Muscle layer of colon (tissue), 2 donors: Measurements from ENCODE around the gene QDPR.

Experiments used
- H3K27ac ChIP-seq: one replicate; pipeline ENCODE4 v1.7.0; 2013; ENCODE audit warnings: low read depth, mild to moderate bottlenecking, low read length, moderate library complexity
- H3K27me3 ChIP-seq, 2 donors: one replicate each; pipeline ENCODE4 v1.7.0; 2013; ENCODE audit warnings: low read length in 2 of 2, mild to moderate bottlenecking in 2 of 2; ENCODE audit not compliant: insufficient read depth in 2 of 2, control insufficient read depth in 1 of 2
- H3K36me3 ChIP-seq: one replicate; pipeline ENCODE4 v1.7.0; 2013; ENCODE audit warnings: mild to moderate bottlenecking, low read length; ENCODE audit not compliant: insufficient read depth
- H3K4me1 ChIP-seq: one replicate; pipeline ENCODE4 v1.7.0; 2013; ENCODE audit warnings: mild to moderate bottlenecking, low read length; ENCODE audit not compliant: insufficient read depth
- H3K4me3 ChIP-seq, 2 donors: one replicate each; pipeline ENCODE4 v1.7.0; 2013; ENCODE audit warnings: low read length in 2 of 2, low read depth in 1 of 2, mild to moderate bottlenecking in 1 of 2, moderate library complexity in 1 of 2
- H3K9ac ChIP-seq: one replicate; pipeline ENCODE4 v1.7.0; 2013; ENCODE audit warnings: low read length
- H3K9me3 ChIP-seq: one replicate; pipeline ENCODE4 v1.7.0; 2013; ENCODE audit warnings: mild to moderate bottlenecking, low read length
- donor health status: abdominal sarcoma.
- donor health status: Adenocarcinoma of cecum.

The QDPR gene

GRCh38 chr4:17523662-17524061 lies 11.8 kb upstream of the QDPR start:
- no peak overlapping the region for H3K4me3 ChIP-seq
- H3K27ac ChIP-seq = no peak overlapping the region
- no peak overlapping the region for H3K9ac ChIP-seq
- no peaks in the 10 kb centered on the region for H3K4me1 ChIP-seq
- no peaks in the 10 kb centered on the region for H3K36me3 ChIP-seq
- H3K9me3 ChIP-seq = no peaks in the 10 kb centered on the region
- H3K27me3 ChIP-seq = no peaks in the 10 kb centered on the region

GRCh38 chr4:17521595-17521994 lies 9.7 kb upstream of the QDPR start:
- Histone ChIP-seq H3K4me3 (no peak overlapping the region), H3K4me1 (no peaks in the 10 kb centered on the region), H3K27me3 (no peaks in the 10 kb centered on the region), H3K27ac (no peak overlapping the region), H3K9me3 (no peaks in the 10 kb centered on the region), H3K36me3 (no peaks in the 10 kb centered on the region), H3K9ac (no peak overlapping the region)

DNA sequence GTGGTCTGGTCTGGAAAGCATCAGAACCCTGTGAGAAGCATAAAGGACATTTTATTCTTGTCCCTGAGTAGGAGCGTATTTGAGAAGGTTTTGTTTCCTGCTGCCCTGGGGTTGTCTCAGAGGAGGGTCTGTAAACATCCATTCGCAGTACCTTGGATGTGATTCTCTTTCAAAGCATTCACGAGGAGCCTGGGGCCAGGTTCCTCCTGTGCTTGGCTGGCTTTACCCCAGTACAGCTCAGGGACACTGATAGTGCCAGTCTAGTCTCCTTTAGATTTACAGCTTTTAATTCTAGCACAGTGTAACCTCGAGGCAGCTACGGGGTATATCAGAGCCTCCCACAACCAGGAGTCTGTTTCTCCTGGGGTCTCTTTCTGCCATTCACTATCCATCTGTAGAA lies 5.8 kb upstream of the QDPR start:
- H3K4me1 ChIP-seq = peaks cover 2% of the 10 kb centered on the region
- no peak overlapping the region for H3K9ac ChIP-seq
- no peaks in the 10 kb centered on the region for H3K36me3 ChIP-seq
- H3K27ac ChIP-seq = no peak overlapping the region
- H3K4me3 ChIP-seq = no peak overlapping the region
- H3K9me3 ChIP-seq = no peaks in the 10 kb centered on the region
- H3K27me3 ChIP-seq = no peaks in the 10 kb centered on the region

DNA sequence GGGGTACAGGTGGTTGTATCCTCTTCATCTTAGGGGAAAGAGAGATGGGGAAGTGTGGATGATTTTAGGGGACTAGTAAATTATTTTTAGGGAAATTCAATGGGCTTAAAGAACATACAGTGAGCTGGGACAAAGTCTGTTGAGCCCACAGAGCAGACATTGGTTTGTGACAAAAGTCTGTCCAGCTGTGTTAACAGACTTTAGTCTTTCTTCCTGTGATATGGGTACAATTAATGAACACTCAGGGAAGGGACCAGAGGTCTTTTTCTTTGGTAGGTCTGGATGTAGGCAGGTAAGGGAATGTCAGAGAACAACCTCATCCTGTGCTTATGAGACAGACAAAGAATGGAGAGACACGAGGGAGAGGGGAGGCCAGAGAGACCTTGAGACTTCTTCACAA lies 5.1 kb upstream of the QDPR start:
- peaks cover 7% of the 10 kb centered on the region for H3K4me1 ChIP-seq
- H3K27me3 ChIP-seq = no peaks in the 10 kb centered on the region
- H3K9ac ChIP-seq = no peak overlapping the region
- no peak overlapping the region for H3K27ac ChIP-seq
- no peak overlapping the region for H3K4me3 ChIP-seq
- no peaks in the 10 kb centered on the region for H3K36me3 ChIP-seq
- no peaks in the 10 kb centered on the region for H3K9me3 ChIP-seq

- Histone ChIP-seq H3K4me3 (no peak overlapping the region), H3K9ac (no peak overlapping the region), H3K27me3 (no peaks in the 10 kb centered on the region), H3K36me3 (no peaks in the 10 kb centered on the region), H3K4me1 (peaks cover 9% of the 10 kb centered on the region), H3K9me3 (no peaks in the 10 kb centered on the region), H3K27ac (no peak overlapping the region)
These were observed 3.8 kb upstream of the QDPR start for GRCh38 chr4:17515445-17516407.

- H3K36me3 ChIP-seq = no peaks in the 10 kb centered on the region
- no peak within 1 kb of the TSS for H3K4me3 ChIP-seq
- H3K27me3 ChIP-seq = no peaks in the 10 kb centered on the region
- no peak within 1 kb of the TSS for H3K27ac ChIP-seq
- H3K9ac ChIP-seq = no peak within 1 kb of the TSS
- H3K9me3 ChIP-seq = no peaks in the 10 kb centered on the region
- peaks cover 17% of the 10 kb centered on the region for H3K4me1 ChIP-seq
These were observed 3.0 kb upstream of the QDPR start, which contains the start of gene CLRN2 for GRCh38 chr4:17514865-17515264. Gene CLRN2, plus strand, starts transcription at chr4:17515165. Its CDS starts 102 bp downstream, at chr4:17515267.

DNA sequence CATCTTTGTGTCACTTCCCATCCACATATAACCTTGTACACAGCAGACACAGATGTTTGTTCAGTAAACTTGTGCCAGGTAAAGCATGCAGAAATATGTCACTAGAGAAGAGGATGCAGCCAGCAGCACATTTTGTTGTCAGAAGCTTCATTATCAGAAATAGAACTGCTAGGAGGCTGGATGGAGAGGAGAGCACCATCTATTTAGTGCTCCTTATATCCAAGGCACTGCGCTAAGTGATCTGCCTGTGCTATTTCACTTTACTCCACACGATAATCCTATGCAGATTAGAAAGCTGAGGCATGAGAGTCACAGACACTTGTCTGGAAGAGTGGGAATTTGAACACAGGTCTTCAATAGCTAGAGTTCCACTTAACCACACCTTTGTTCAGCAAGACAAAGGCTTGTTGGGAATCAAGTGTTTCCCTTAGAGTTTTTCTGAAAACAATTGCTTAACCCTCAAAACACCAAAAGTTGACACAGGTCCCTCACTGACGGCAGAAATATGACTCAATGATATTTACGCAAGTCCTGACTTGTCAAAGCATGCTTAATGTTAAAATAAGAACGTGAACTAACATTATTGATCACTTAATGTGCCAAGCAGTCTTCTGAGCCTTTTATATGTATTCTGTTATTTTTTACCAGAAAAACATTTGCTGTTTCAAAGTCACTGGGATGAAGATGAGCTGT lies 1.2 kb upstream of the QDPR start:
- Histone ChIP-seq H3K4me1 (peaks cover 17% of the 10 kb centered on the region), H3K36me3 (peaks cover 8% of the 10 kb centered on the region), H3K4me3 (no peak overlapping the region), H3K27ac (no peak overlapping the region), H3K9ac (no peak overlapping the region), H3K27me3 (no peaks in the 10 kb centered on the region), H3K9me3 (no peaks in the 10 kb centered on the region)

GRCh38 chr4:17511509-17511949 lies 361 bp downstream of the QDPR start:
- H3K4me3 ChIP-seq = peak overlapping the region; percentile 79 to 90
- H3K9ac ChIP-seq = peak overlapping the region; percentile 51
- peaks cover 17% of the 10 kb centered on the region for H3K4me1 ChIP-seq
- peak overlapping the region; percentile 50 for H3K27ac ChIP-seq
- H3K36me3 ChIP-seq = peaks cover 13% of the 10 kb centered on the region
- H3K27me3 ChIP-seq = no peaks in the 10 kb centered on the region
- H3K9me3 ChIP-seq = no peaks in the 10 kb centered on the region

- Histone ChIP-seq H3K27me3 (no peaks in the 10 kb centered on the region), H3K4me1 (peaks cover 17% of the 10 kb centered on the region), H3K36me3 (peaks cover 13% of the 10 kb centered on the region), H3K4me3 (peak overlapping the region; percentile 79 to 90), H3K27ac (peak overlapping the region; percentile 50), H3K9ac (peak overlapping the region; percentile 51), H3K9me3 (no peaks in the 10 kb centered on the region)
These were observed 839 bp downstream of the QDPR start for GRCh38 chr4:17511051-17511450.

DNA sequence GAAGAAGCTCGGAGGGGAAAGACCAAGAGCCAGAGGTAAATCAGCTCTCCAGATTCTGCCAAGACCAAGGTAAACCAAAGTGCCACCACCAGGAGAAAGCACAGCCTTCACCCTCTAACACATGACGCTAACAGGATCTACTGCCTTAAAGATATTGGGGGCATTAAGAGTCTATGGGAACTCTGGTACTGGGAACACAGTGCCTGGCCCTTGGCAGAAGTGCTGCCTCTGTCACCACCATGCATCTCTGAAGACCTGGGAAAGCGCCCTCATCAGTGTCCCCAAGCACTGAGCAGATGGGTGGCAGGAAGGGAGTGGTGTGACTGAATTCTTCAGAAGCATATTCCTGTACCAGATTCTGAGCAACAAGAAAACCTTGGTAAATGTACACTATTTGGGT lies 1.3 kb downstream of the QDPR start:
- Histone ChIP-seq H3K9me3 (no peaks in the 10 kb centered on the region), H3K27me3 (no peaks in the 10 kb centered on the region), H3K9ac (no peak overlapping the region), H3K4me1 (peaks cover 17% of the 10 kb centered on the region), H3K27ac (no peak overlapping the region), H3K4me3 (peak overlapping the region in 1 of 2 donors; percentile 90), H3K36me3 (peaks cover 13% of the 10 kb centered on the region)

DNA sequence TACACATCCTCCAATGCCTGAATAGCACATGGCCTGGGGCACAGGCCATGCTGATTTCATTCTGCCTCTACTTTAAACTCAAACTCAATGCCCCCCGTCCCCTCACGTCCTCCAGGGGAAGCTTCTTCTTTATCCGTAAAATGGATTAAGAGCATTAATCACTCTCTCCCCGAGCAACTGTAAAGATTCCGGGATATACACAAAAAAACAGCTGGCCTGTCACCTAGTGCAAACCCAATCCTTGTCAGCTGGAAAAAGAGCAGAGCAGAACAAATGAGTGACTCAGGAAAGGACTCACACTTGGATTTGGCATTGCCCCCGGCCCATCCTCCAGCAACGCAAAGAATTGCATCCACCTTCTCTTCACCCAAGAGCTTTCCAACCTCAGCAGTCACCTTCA lies 7.8 kb downstream of the QDPR start:
- H3K36me3 ChIP-seq = peaks cover 34% of the 10 kb centered on the region
- H3K9ac ChIP-seq = no peak overlapping the region
- H3K4me1 ChIP-seq = no peaks in the 10 kb centered on the region
- H3K9me3 ChIP-seq = no peaks in the 10 kb centered on the region
- H3K27ac ChIP-seq = no peak overlapping the region
- no peaks in the 10 kb centered on the region for H3K27me3 ChIP-seq
- no peak overlapping the region for H3K4me3 ChIP-seq
